GM12878 (cell line): Measurements from ENCODE around the gene GALNT18.

ENCODE experiments used
- BRCA1 ChIP-seq: IDR thresholded peaks from 2 replicates; pipeline ENCODE4 v1.6.1; 2011; ENCODE audit warnings: low read depth, low read length, improper control_type of control experiment
- POLR2A ChIP-seq: IDR thresholded peaks from 2 replicates; pipeline ENCODE4 v1.6.1; 2011; ENCODE audit warnings: low read depth, mild to moderate bottlenecking, low read length
- RCOR1 ChIP-seq: conservative IDR thresholded peaks from 2 replicates; pipeline ENCODE4 v1.6.1; 2012; ENCODE audit warnings: low read depth, low read length, improper control_type of control experiment
- TF ChIP-seq, protein P1 (sequence below): IDR thresholded peaks from 2 replicates; pipeline ENCODE4 v1.6.1; 2011; ENCODE audit warnings: low read depth, mild to moderate bottlenecking, low read length, moderate library complexity, borderline replicate concordance; ENCODE audit errors: extremely low read depth

DNA sequence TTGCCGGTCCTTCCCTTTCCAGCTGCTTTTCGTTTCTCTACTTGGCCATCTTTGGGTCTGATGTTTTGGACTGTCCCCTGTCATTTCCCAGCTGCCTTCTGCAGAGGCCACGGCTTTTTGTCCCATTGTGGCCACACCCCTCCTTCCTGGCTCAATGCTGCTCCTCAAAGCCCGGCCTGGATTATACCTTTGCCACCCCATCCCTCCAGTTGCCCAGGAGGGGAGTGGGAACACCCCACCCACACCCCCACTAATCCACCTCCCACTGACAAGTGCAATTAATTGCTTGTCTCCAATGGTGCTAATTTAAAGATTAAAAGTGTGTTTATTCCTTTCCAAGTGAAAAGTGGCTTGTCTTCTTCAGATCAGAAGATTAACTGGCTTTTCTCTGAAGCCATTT, 234.6 kb downstream of the GALNT18 start:
- TF ChIP-seq, protein P1, sequence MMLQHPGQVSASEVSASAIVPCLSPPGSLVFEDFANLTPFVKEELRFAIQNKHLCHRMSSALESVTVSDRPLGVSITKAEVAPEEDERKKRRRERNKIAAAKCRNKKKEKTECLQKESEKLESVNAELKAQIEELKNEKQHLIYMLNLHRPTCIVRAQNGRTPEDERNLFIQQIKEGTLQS = no peak
- no peak for TF ChIP-seq BRCA1
- TF ChIP-seq RCOR1 = no peak
- TF ChIP-seq POLR2A = no peak
